SK-N-SH treated with all-trans-retinoic acid at 6 μM for 48 hours (cell line): ENCODE measurements around the gene SH3RF1.

ENCODE experiments used
- CREB5 ChIP-seq: fragments of 250-450 bp; sonication (Bioruptor Pico); IDR thresholded peaks from 2 replicates; pipeline ENCODE4 v1.5.1; 2020; ENCODE audit warnings: low read depth, mild to moderate bottlenecking, moderate library complexity
- CSDC2 ChIP-seq: fragments of 250-450 bp; sonication (Bioruptor Pico); IDR thresholded peaks from 2 replicates; pipeline ENCODE4 v1.5.0; 2020; ENCODE audit warnings: mild to moderate bottlenecking, moderate library complexity
- ESRRG ChIP-seq: fragments of 250-450 bp; sonication (Bioruptor Pico); IDR thresholded peaks from 2 replicates; pipeline ENCODE4 v1.6.1; 2021; ENCODE audit warnings: mild to moderate bottlenecking
- ISL1 ChIP-seq: fragments of 250-450 bp; sonication (Bioruptor Pico); IDR thresholded peaks from 2 replicates; pipeline ENCODE4 v2.1.2; 2022; ENCODE audit warnings: mild to moderate bottlenecking, moderate library complexity
- OSR1 ChIP-seq: fragments of 250-450 bp; sonication (Bioruptor Pico); IDR thresholded peaks from 2 replicates; pipeline ENCODE4 v1.8.0; 2022; ENCODE audit warnings: moderate library complexity, mild to moderate bottlenecking, inconsistent platforms
- TCF4 ChIP-seq: fragments of 250-450 bp; sonication (Bioruptor Pico); IDR thresholded peaks from 2 replicates; pipeline ENCODE4 v1.8.0; 2021; ENCODE audit warnings: mild to moderate bottlenecking, moderate library complexity, borderline replicate concordance
- ZC3H10 ChIP-seq: fragments of 250-450 bp; sonication (Bioruptor Pico); IDR thresholded peaks from 2 replicates; pipeline ENCODE4 v1.5.1; 2021; ENCODE audit warnings: mild to moderate bottlenecking, moderate library complexity
- ZFP3 ChIP-seq: fragments of 250-450 bp; sonication (Bioruptor Pico); IDR thresholded peaks from 2 replicates; pipeline ENCODE4 v1.5.0; 2020; ENCODE audit warnings: mild to moderate bottlenecking, moderate library complexity
- ZNF70 ChIP-seq: fragments of 450-650 bp; formaldehyde crosslinking; IDR thresholded peaks from 2 replicates; pipeline ENCODE4 v1.5.0; 2020; ENCODE audit warnings: mild to moderate bottlenecking, moderate library complexity
- ZNF8 ChIP-seq: fragments of 450-650 bp; formaldehyde crosslinking; IDR thresholded peaks from 2 replicates; pipeline ENCODE4 v1.5.0; 2020; ENCODE audit warnings: mild to moderate bottlenecking, moderate library complexity

GRCh38 chr4:169136796-169137557, 133.8 kb downstream of the SH3RF1 start:
- TF ChIP-seq CSDC2 (CRISPR knock-in tag) (no peak), ISL1 (CRISPR knock-in tag) (no peak), ZNF8 (CRISPR knock-in tag) (no peak), ZNF70 (CRISPR knock-in tag) (no peak), CREB5 (CRISPR knock-in tag) (no peak), ESRRG (CRISPR knock-in tag) (no peak), ZC3H10 (no peak), ZFP3 (no peak), OSR1 (CRISPR knock-in tag) (no peak), TCF4 (CRISPR knock-in tag) (no peak)
